B cell (primary cell): ENCODE results near the gene DDX52. TPM values are rescaled to one million over a fixed set of nuclear protein-coding genes. Genes with fewer than 3 reads are reported as not detected.
"Not testable (repeated sequence)": the region's sequence is repeated elsewhere in the genome, so short reads cannot be mapped to it uniquely, and the experiment has no call there.

Source experiments
- ATAC-seq: fragments of 200-7000 bp; cut with Tn5 transposase; one replicate; pipeline ENCODE4 v1.10.0; 2021; ENCODE audit warnings: low read depth, mild to moderate bottlenecking, moderate number of reproducible peaks, moderate library complexity
- CTCF ChIA-PET: fragments of 350-600 bp; sonication (Branson Sonifier 250); formaldehyde crosslinking; loops from one replicate; lab custom pipeline; 2021; ENCODE audit warnings: antibody characterized with exemption, inconsistent platforms; lab: Charles Lee
- POLR2A ChIA-PET: fragments of 350-600 bp; sonication (Branson Sonifier 250); formaldehyde crosslinking; loops from one replicate; lab custom pipeline; 2021; ENCODE audit warnings: antibody characterized with exemption; lab: Charles Lee
- DNase-seq: peaks from one replicate; pipeline ENCODE4 v3.0.0; 2013
- H2AFZ ChIP-seq: 2 replicates; pipeline ENCODE4 v1.6.1; 2012; ENCODE audit warnings: mild to moderate bottlenecking, low read depth, low read length; ENCODE audit not compliant: insufficient read depth, poor library complexity, severe bottlenecking
- H3K27ac ChIP-seq, 2 donors: 1 replicate in 1 of 2; 2 replicates in 1 of 2; pipeline ENCODE4 v1.5.1; 2012 to 2013; ENCODE audit warnings: low read length in 2 of 2, mild to moderate bottlenecking in 2 of 2, moderate library complexity in 1 of 2
- H3K27me3 ChIP-seq, 4 experiments: fragments of 200-600 bp in 1 of 4; sonication (generic) in 1 of 4; replicated peaks in 1 of 4; 1 replicate in 2 of 4; 2 replicates in 2 of 4; pipeline versions ENCODE4 v1.6.1 to v1.7.0; 2013 to 2016; ENCODE audit warnings: low read length in 3 of 4, mild to moderate bottlenecking in 2 of 4, mixed read lengths in 1 of 4, moderate library complexity in 1 of 4; ENCODE audit not compliant: insufficient read depth in 4 of 4, control insufficient read depth in 3 of 4; ENCODE audit errors: control extremely low read depth in 1 of 4
- H3K36me3 ChIP-seq, 2 experiments: replicated peaks in 1 of 2; 1 replicate in 1 of 2; 2 replicates in 1 of 2; pipeline versions ENCODE4 v1.6.1 to v1.7.1; 2013; ENCODE audit warnings: low read length in 1 of 2; ENCODE audit not compliant: insufficient read depth in 2 of 2, control insufficient read depth in 1 of 2; ENCODE audit errors: control extremely low read depth in 1 of 2, extremely low read depth in 1 of 2
- H3K4me1 ChIP-seq, 2 donors: fragments of 200-600 bp in 1 of 2; sonication (generic) in 1 of 2; 1 replicate in 1 of 2; 2 replicates in 1 of 2; pipeline versions ENCODE4 v1.5.1 to v1.6.1; 2013 to 2017; ENCODE audit warnings: low read length in 2 of 2; ENCODE audit not compliant: control insufficient read depth in 2 of 2, insufficient read depth in 2 of 2
- H3K4me2 ChIP-seq: replicated peaks from 2 replicates; pipeline ENCODE3; 2012; ENCODE audit warnings: mild to moderate bottlenecking, low read depth, low read length; ENCODE audit not compliant: poor library complexity, severe bottlenecking
- H3K4me3 ChIP-seq, 5 experiments: fragments of 200-600 bp in 1 of 5; sonication (generic) in 1 of 5; 1 replicate in 3 of 5; 2 replicates in 2 of 5; pipeline versions ENCODE4 v1.5.1 to v1.7.0; 2011 to 2016; ENCODE audit warnings: low read length in 4 of 5, mild to moderate bottlenecking in 4 of 5, low read depth in 2 of 5, control low read depth in 1 of 5, moderate library complexity in 1 of 5; ENCODE audit not compliant: insufficient read depth in 1 of 5; ENCODE audit errors: control extremely low read depth in 1 of 5, extremely low read depth in 1 of 5
- H3K79me2 ChIP-seq: fragments of 200-600 bp; sonication (generic); one replicate; pipeline ENCODE4 v1.6.0; 2016; ENCODE audit warnings: low read length; ENCODE audit not compliant: control insufficient read depth, insufficient read depth
- H3K9ac ChIP-seq: fragments of 200-600 bp; sonication (generic); 2 replicates; pipeline ENCODE4 v1.6.1; 2017; ENCODE audit warnings: mild to moderate bottlenecking, low read length, moderate library complexity
- H3K9me3 ChIP-seq, 3 donors: one replicate each; pipeline versions ENCODE4 v1.6.1 to v1.7.1; 2013; ENCODE audit warnings: low read length in 2 of 3; ENCODE audit not compliant: control insufficient read depth in 2 of 3, insufficient read depth in 1 of 3; ENCODE audit errors: control extremely low read depth in 1 of 3
- H4K20me1 ChIP-seq: 2 replicates; pipeline ENCODE4 v1.6.0; 2012; ENCODE audit warnings: mild to moderate bottlenecking, low read length; ENCODE audit not compliant: insufficient read depth, control insufficient read depth, poor library complexity, severe bottlenecking
- H3K27ac Mint-ChIP-seq: one replicate; pipeline ENCODE4 v1.8.0; 2021; ENCODE audit warnings: mixed read lengths
- H3K27me3 Mint-ChIP-seq: one replicate; pipeline ENCODE4 v1.8.0; 2021; ENCODE audit warnings: mixed read lengths
- H3K4me1 Mint-ChIP-seq: one replicate; pipeline ENCODE4 v1.8.0; 2021; ENCODE audit warnings: mixed read lengths
- H3K4me3 Mint-ChIP-seq: one replicate; pipeline ENCODE4 v1.8.0; 2021; ENCODE audit warnings: mixed read lengths
- H3K9me3 Mint-ChIP-seq: one replicate; pipeline ENCODE4 v1.8.0; 2022; ENCODE audit warnings: mixed read lengths; ENCODE audit not compliant: insufficient read depth
- EZH2 ChIP-seq: IDR thresholded peaks from 2 replicates; pipeline ENCODE4 v1.6.1; 2012; ENCODE audit warnings: borderline replicate concordance, low read depth, mild to moderate bottlenecking, moderate library complexity, low read length; ENCODE audit not compliant: insufficient read depth, poor library complexity, severe bottlenecking
- WGBS: methylation state at CpG from one replicate; pipeline ENCODE4 v1.1.5; 2013; ENCODE audit warnings: missing lambda C conversion rate; ENCODE audit not compliant: insufficient coverage; 5-methylcytosine and 5-hydroxymethylcytosine counted together
- intact Hi-C: fragments of 100-400 bp; cut with micrococcal nuclease; formaldehyde crosslinking; loops from one replicate; pipeline ENCODE4 v1.10.0; 2022
- polyA plus RNA-seq: library from polyadenylated mRNA; depleted of rRNA; stranded (reverse); fragments of >200 nt; gene quantifications from 2 replicates; pipeline ENCODE4 v1.2.3, GENCODE V29; 2012
- total RNA-seq, 2 donors: library from RNA; stranded (reverse); fragments of 120-200 nt in 1 of 2; gene quantifications; 1 replicate in 1 of 2; 2 replicates in 1 of 2; pipeline versions ENCODE4 v1.2.3 to v1.2.4, GENCODE V29; 2013 to 2022
- TF ChIP-seq, protein P1 (sequence below): fragments of 200-600 bp; IDR thresholded peaks from one replicate; pipeline ENCODE4 v1.8.0; 2022; ENCODE audit warnings: antibody characterized with exemption, mild to moderate bottlenecking

DDX52 gene
- total and polyA plus RNA-seq, 2 donors (not counting 1 experiment from before 2014, with no cell fraction given) = 5.7 to 38.2 TPM

DNA sequence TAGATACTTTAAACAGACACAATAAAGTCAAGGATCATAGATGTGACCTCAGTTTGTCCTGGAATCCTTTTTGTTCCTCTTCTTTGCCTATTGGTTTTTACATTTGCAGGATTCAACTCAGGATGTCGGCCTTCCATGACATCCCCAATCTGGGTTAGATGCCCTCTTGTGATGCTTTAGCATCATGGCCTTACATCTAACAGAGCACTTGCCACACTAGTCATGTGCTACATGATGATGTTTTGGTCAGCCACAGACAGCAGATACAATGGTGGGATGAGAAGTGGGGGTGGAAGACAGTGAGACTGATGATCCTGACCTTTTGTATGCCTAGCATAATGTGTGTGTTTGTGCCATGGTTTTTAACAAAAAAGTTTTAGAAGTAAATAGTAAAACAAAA, 32.3 kb downstream of the DDX52 start:
- intact Hi-C loops = no loop called here

DNA sequence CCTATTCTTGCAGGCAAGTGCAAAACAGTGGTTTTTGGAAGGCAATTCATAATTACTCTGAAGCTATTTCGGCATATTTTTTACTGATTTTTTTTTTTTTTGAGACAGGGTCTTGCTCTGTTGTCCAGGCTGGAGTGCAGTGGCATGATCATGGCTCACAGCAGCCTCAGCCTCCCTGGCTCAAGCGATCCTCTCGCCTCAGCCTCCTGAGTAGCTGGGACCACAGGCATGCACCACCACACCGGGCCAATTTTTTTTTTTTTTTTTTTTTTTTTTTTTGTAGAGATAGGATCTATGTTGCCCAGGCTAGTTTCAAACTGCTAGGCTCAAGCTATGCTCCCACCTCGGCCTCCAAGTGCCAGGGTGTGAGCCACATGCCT, 33.2 kb downstream of the DDX52 start:
- peaks cover 34% of the 10 kb centered on the region for H3K4me1 Mint-ChIP-seq
- H3K27me3 Mint-ChIP-seq, ATAC-seq, H3K27me3 ChIP-seq, H3K9me3 ChIP-seq, intact Hi-C loops, DNase-seq, H3K9me3 Mint-ChIP-seq: not testable (repeated sequence)
- Histone ChIP-seq H4K20me1 (peaks cover 13% of the 10 kb centered on the region), H3K4me1 (peaks cover 24 to 30% of the 10 kb centered on the region in 2 donors), H3K27ac (peak overlapping the region in 1 of 2 donors; percentile 74), H3K36me3 (peaks cover 8 to 27% of the 10 kb centered on the region in 2 experiments), H3K9ac (peak overlapping the region; percentile 93), H3K4me3 (peak overlapping the region in 4 of 5 experiments; percentile 71 to 94 (median 90)), H3K4me2 (peak overlapping the region; percentile 77), H3K79me2 (peaks cover 24% of the 10 kb centered on the region), H2AFZ (peak overlapping the region; percentile 78)
- peak overlapping the region; percentile 97 for H3K27ac Mint-ChIP-seq
- POLR2A ChIA-PET = interaction anchor here (0.7 to 1.0 kb wide), 4 partner anchors 9 to 203 kb away, joined by 3 to 4 read pairs (median 3); partner anchors contain the start of genes ACACA and TADA2A
- CTCF ChIA-PET = interaction anchor here (0.6 to 2.9 kb wide), 12 partner anchors 9 to 973 kb away, joined by 3 to 19 read pairs (median 4); partner anchors contain the start of genes ACACA, DDX52 and TADA2A
- peak overlapping the region; percentile 95 for H3K4me3 Mint-ChIP-seq
- 100% methylated on average over 2 of the region's 5 CpGs for WGBS

More for the DNA sequence above, 32.3 kb downstream of the DDX52 start:
- no peak for ATAC-seq
- DNase-seq = no peak
- TF ChIP-seq, protein P1, sequence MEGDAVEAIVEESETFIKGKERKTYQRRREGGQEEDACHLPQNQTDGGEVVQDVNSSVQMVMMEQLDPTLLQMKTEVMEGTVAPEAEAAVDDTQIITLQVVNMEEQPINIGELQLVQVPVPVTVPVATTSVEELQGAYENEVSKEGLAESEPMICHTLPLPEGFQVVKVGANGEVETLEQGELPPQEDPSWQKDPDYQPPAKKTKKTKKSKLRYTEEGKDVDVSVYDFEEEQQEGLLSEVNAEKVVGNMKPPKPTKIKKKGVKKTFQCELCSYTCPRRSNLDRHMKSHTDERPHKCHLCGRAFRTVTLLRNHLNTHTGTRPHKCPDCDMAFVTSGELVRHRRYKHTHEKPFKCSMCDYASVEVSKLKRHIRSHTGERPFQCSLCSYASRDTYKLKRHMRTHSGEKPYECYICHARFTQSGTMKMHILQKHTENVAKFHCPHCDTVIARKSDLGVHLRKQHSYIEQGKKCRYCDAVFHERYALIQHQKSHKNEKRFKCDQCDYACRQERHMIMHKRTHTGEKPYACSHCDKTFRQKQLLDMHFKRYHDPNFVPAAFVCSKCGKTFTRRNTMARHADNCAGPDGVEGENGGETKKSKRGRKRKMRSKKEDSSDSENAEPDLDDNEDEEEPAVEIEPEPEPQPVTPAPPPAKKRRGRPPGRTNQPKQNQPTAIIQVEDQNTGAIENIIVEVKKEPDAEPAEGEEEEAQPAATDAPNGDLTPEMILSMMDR = no peak
- TF ChIP-seq EZH2 = no peak
- no peak overlapping the region for H3K4me2 ChIP-seq
- no peak overlapping the region for H2AFZ ChIP-seq
- H3K27me3 ChIP-seq = no peaks in the 10 kb centered on the region
- WGBS = 100% methylated on average over 1 of the region's 1 CpG
- H3K79me2 ChIP-seq = peaks cover 14% of the 10 kb centered on the region
- Mint-ChIP-seq H3K4me1 (peaks cover 26% of the 10 kb centered on the region), H3K4me3 (no peak overlapping the region), H3K9me3 (no peaks in the 10 kb centered on the region), H3K27ac (peak overlapping the region; percentile 2), H3K27me3 (no peaks in the 10 kb centered on the region)
- ChIA-PET POLR2A (interaction anchor here (0.7 kb wide), 1 partner anchor 135 kb away, joined by 4 read pairs; no protein-coding TSS in a partner anchor), CTCF (interaction anchor here (0.9 to 2.1 kb wide), 3 partner anchors 10 to 205 kb away, joined by 3 to 13 read pairs (median 5); partner anchors contain the start of gene DDX52)
- H3K9ac ChIP-seq = no peak overlapping the region
- peaks cover 7 to 18% of the 10 kb centered on the region in 2 experiments for H3K36me3 ChIP-seq
- H3K4me1 ChIP-seq = peaks cover 15 to 21% of the 10 kb centered on the region in 2 donors
- no peaks in the 10 kb centered on the region for H3K9me3 ChIP-seq
- no peak overlapping the region for H3K4me3 ChIP-seq
- H3K27ac ChIP-seq = no peak overlapping the region
- H4K20me1 ChIP-seq = peaks cover 4% of the 10 kb centered on the region
